Measurements from ENCODE around the gene AKT3. TPM values are rescaled to one million over a fixed set of nuclear protein-coding genes. Genes with fewer than 3 reads are reported as not detected.

Gene AKT3
- total RNA-seq, 2 experiments from 2014 or later = 80.4 to 88.5 TPM

DNA sequence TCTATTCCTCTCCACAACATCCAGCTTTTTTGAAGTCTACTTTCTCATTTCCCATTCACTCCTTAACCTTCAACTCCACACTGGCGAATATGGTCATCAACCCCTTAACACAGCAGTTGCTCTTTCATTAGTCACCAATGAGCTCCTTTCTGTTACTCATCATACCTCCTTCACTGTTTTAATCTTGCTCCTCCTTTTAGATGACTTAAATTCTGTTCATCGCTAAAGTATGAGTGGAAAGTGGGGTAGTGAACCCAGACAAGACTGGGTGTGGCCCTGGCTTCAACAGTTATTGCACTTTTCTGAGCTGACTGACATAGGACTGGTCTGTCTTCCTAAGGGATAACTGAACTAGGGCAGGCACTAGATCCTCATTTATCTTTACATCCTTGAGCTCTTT lies 51.3 kb downstream of the AKT3 start:
- Histone ChIP-seq H3K4me3 (ENCODE audit: low read length) (no peak overlapping the region), H3K27me3 (ENCODE audit: control insufficient read depth in 1 of 2, insufficient read depth in 2 of 2, low read length in 2 of 2) (no peaks in the 10 kb centered on the region), H3K36me3 (ENCODE audit: insufficient read depth, low read length) (peaks cover 3% of the 10 kb centered on the region), H3K4me1 (ENCODE audit: insufficient read depth, low read length) (peaks cover 4% of the 10 kb centered on the region), H3K27ac (ENCODE audit: low read depth in 1 of 2, low read length in 2 of 2) (no peak overlapping the region), H3K9me3 (ENCODE audit: control insufficient read depth in 1 of 2, insufficient read depth in 1 of 2, low read length in 2 of 2) (no peaks in the 10 kb centered on the region)
- intact Hi-C loops (cut with DNase I, micrococcal nuclease) = no loop called here
- no peak for ATAC-seq (ENCODE audit: poor library complexity)
- H3K36me3 Mint-ChIP-seq (ENCODE audit: low read depth) = peaks cover 26% of the 10 kb centered on the region
- POLR2A ChIA-PET = interaction anchor here (1.2 kb wide), 1 partner anchor 11 kb away, joined by 4 read pairs; no protein-coding TSS in a partner anchor
- H3K27me3 Mint-ChIP-seq = no peaks in the 10 kb centered on the region
- H3K9me3 Mint-ChIP-seq = no peaks in the 10 kb centered on the region
- no peak overlapping the region for H3K4me3 Mint-ChIP-seq
- TF ChIP-seq, protein P1, sequence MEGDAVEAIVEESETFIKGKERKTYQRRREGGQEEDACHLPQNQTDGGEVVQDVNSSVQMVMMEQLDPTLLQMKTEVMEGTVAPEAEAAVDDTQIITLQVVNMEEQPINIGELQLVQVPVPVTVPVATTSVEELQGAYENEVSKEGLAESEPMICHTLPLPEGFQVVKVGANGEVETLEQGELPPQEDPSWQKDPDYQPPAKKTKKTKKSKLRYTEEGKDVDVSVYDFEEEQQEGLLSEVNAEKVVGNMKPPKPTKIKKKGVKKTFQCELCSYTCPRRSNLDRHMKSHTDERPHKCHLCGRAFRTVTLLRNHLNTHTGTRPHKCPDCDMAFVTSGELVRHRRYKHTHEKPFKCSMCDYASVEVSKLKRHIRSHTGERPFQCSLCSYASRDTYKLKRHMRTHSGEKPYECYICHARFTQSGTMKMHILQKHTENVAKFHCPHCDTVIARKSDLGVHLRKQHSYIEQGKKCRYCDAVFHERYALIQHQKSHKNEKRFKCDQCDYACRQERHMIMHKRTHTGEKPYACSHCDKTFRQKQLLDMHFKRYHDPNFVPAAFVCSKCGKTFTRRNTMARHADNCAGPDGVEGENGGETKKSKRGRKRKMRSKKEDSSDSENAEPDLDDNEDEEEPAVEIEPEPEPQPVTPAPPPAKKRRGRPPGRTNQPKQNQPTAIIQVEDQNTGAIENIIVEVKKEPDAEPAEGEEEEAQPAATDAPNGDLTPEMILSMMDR (IDR thresholded peaks at IDR 0.05) = no peak
- CTCF ChIA-PET = interaction anchor here (1.1 kb wide), 1 partner anchor 55 kb away, joined by 3 read pairs; no protein-coding TSS in a partner anchor
- no peak for DNase-seq
- no peak overlapping the region for H3K27ac Mint-ChIP-seq
- peaks cover 51% of the 10 kb centered on the region for H3K4me1 Mint-ChIP-seq (ENCODE audit: low read depth)

DNA sequence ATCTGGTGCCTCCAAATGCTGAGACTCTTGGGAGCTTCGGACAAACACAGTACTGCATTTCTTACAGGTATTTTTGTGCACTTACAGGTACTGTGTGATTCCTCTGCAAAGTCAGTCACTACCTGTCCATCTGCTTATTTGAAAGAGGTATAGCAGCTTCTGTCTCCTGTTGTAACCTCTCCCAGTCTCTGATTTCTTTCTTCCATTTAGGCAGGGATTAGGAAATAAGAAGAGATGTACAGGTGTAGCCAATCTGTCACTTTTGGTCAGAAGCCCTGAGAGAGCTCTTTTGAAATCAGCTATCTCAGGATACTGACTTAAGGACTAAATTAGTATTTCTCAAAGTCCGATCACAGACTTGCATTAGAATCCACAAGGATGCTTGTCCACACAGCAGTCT lies 54.0 kb downstream of the AKT3 start:
- ChIA-PET POLR2A (interaction anchor here (1.2 kb wide), 1 partner anchor 53 kb away, joined by 5 read pairs; no protein-coding TSS in a partner anchor), CTCF (interaction anchor here (1.1 kb wide), 1 partner anchor 12 kb away, joined by 3 read pairs; no protein-coding TSS in a partner anchor)
- DNase-seq (no peak), ATAC-seq (ENCODE audit: poor library complexity) (no peak)
- TF ChIP-seq, protein P1 (IDR thresholded peaks at IDR 0.05) = no peak
- Mint-ChIP-seq H3K27ac (no peak overlapping the region), H3K36me3 (ENCODE audit: low read depth) (peaks cover 22% of the 10 kb centered on the region), H3K4me3 (no peak overlapping the region), H3K9me3 (no peaks in the 10 kb centered on the region), H3K4me1 (ENCODE audit: low read depth) (peaks cover 62% of the 10 kb centered on the region), H3K27me3 (no peaks in the 10 kb centered on the region)
- Histone ChIP-seq H3K36me3 (ENCODE audit: insufficient read depth, low read length) (peaks cover 3% of the 10 kb centered on the region), H3K27ac (ENCODE audit: low read depth in 1 of 2, low read length in 2 of 2) (no peak overlapping the region), H3K4me3 (ENCODE audit: low read length) (no peak overlapping the region), H3K4me1 (ENCODE audit: insufficient read depth, low read length) (peaks cover 9% of the 10 kb centered on the region), H3K9me3 (ENCODE audit: control insufficient read depth in 1 of 2, insufficient read depth in 1 of 2, low read length in 2 of 2) (no peaks in the 10 kb centered on the region), H3K27me3 (ENCODE audit: control insufficient read depth in 1 of 2, insufficient read depth in 2 of 2, low read length in 2 of 2) (no peaks in the 10 kb centered on the region)
- intact Hi-C loops (cut with DNase I, micrococcal nuclease) = no loop called here

DNA sequence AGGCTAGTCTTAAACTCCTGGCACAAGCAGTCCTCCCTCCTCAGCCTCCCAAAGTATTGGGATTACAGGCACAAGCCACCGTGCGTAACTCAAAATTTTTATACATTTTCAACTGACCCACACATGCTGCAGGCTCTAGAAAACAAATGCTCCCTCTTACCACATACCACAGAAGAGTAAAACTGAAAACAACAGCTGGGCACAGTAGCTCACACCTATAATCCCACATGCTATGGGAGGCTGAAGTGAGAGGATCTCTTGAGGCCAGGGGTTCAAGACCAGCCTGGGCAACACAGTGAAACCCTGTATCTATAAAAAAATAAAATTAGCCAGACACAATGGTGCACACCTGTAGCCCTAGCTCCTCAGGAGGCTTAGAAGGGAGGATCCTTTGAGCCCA lies 56.7 kb downstream of the AKT3 start:
- Histone ChIP-seq H3K4me1 (ENCODE audit: insufficient read depth, low read length) (peaks cover 12% of the 10 kb centered on the region), H3K36me3 (ENCODE audit: insufficient read depth, low read length) (peaks cover 3% of the 10 kb centered on the region), H3K4me3 (ENCODE audit: low read length) (no peak overlapping the region), H3K9me3 (ENCODE audit: control insufficient read depth in 1 of 2, insufficient read depth in 1 of 2, low read length in 2 of 2) (no peaks in the 10 kb centered on the region), H3K27me3 (ENCODE audit: control insufficient read depth in 1 of 2, insufficient read depth in 2 of 2, low read length in 2 of 2) (no peaks in the 10 kb centered on the region), H3K27ac (ENCODE audit: low read depth in 1 of 2, low read length in 2 of 2) (no peak overlapping the region)
- Mint-ChIP-seq H3K4me1 (ENCODE audit: low read depth) (peaks cover 76% of the 10 kb centered on the region), H3K27me3 (no peaks in the 10 kb centered on the region), H3K9me3 (no peaks in the 10 kb centered on the region), H3K27ac (no peak overlapping the region), H3K36me3 (ENCODE audit: low read depth) (peaks cover 20% of the 10 kb centered on the region), H3K4me3 (no peak overlapping the region)
- no peak for ATAC-seq (ENCODE audit: poor library complexity)
- intact Hi-C loops (cut with DNase I, micrococcal nuclease) = no loop called here
- CTCF ChIA-PET = interaction anchor here (0.7 kb wide), 1 partner anchor 62 kb away, joined by 3 read pairs; no protein-coding TSS in a partner anchor
- DNase-seq = no peak
- POLR2A ChIA-PET = interaction anchor here (1.3 kb wide), 1 partner anchor 55 kb away, joined by 4 read pairs; no protein-coding TSS in a partner anchor
- TF ChIP-seq, protein P1 (IDR thresholded peaks at IDR 0.05) = no peak
